Immature natural killer cell (primary cell): Measurements from ENCODE around the gene CACNA2D3. TPM values are rescaled to one million over a fixed set of nuclear protein-coding genes. Genes with fewer than 3 reads are reported as not detected.
"Not testable (repeated sequence)": the region's sequence is repeated elsewhere in the genome, so short reads cannot be mapped to it uniquely, and the experiment has no call there.

Experiments used
- DNase-seq, 3 donors: peaks; one replicate each; pipeline ENCODE4 v3.0.0; 2022; ENCODE audit warnings: mixed read lengths in 1 of 3
- H3K27ac Mint-ChIP-seq, 6 donors: one replicate each; pipeline ENCODE4 v1.8.0; 2020; ENCODE audit warnings: mixed read lengths in 6 of 6, mild to moderate bottlenecking in 5 of 6, inconsistent platforms in 4 of 6, moderate library complexity in 3 of 6
- H3K27me3 Mint-ChIP-seq, 3 donors: one replicate each; pipeline ENCODE4 v1.8.0; 2020 to 2021; ENCODE audit warnings: low read depth in 3 of 3, mild to moderate bottlenecking in 3 of 3, mixed read lengths in 3 of 3, moderate library complexity in 3 of 3, inconsistent platforms in 1 of 3
- H3K36me3 Mint-ChIP-seq, 3 donors: one replicate each; pipeline ENCODE4 v1.8.0; 2020; ENCODE audit warnings: mixed read lengths in 3 of 3, inconsistent platforms in 2 of 3, mild to moderate bottlenecking in 2 of 3
- H3K4me1 Mint-ChIP-seq, 2 donors: one replicate each; pipeline ENCODE4 v1.8.0; 2020; ENCODE audit warnings: inconsistent platforms in 2 of 2, mild to moderate bottlenecking in 2 of 2, mixed read lengths in 2 of 2, moderate library complexity in 1 of 2
- H3K4me3 Mint-ChIP-seq, 5 donors: one replicate each; pipeline ENCODE4 v1.8.0; 2020; ENCODE audit warnings: mild to moderate bottlenecking in 5 of 5, mixed read lengths in 5 of 5, inconsistent platforms in 3 of 5, moderate library complexity in 3 of 5
- H3K9me3 Mint-ChIP-seq, 6 donors: one replicate each; pipeline ENCODE4 v1.8.0; 2020; ENCODE audit warnings: mild to moderate bottlenecking in 6 of 6, mixed read lengths in 6 of 6, inconsistent platforms in 4 of 6, moderate library complexity in 3 of 6
- polyA plus RNA-seq, 3 donors: library from polyadenylated mRNA; unstranded; fragments of 300-500 nt; fragmentation: Illumina TruSeq; gene quantifications; one replicate each; pipeline ENCODE4 v1.2.3, GENCODE V29; 2021

The CACNA2D3 gene
- polyA plus RNA-seq, 3 donors from 2014 or later, result 0.39 to 4.6 (median 0.77) TPM

DNA sequence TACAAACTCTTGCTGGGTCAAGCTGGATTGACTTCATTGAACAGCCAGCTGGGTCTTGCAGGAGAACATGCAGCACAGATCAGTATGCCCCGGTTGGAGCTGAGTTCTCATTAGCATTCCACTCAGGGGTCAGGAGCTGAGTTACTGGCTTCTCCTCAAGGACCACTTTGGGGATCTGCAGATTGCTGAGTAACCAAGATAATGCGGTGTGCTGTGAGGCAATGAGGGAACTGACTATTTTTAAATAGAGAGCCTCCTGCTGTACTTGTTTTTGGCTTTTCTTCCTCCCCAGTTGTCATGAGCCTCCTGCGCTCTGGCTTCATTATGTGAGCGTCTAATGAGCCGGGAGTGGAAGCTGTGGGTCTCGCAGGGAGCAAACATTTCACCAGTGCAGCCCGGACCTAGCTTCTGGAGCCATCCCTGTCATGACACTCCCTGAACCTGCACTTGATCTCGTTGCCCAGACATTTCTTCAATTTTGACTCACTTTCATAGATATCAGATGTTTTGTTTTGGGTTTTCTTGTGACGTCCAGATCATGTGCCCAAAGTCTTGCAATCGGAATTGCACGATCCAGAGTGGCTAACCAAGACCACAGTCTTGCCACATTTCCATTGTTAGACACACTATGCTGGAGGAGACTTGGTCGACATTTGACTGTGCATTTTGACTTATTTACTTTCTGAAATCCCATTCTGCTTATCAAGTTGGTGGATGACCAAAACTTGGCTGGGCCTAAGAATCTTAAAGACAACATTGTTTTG is 478.3 kb downstream of the CACNA2D3 start:
- Mint-ChIP-seq H3K36me3 (no peaks in the 10 kb centered on the region), H3K27me3 (peaks cover 0 to 2% (median 0%) of the 10 kb centered on the region in 3 donors), H3K9me3 (peaks cover 0 to 13% (median 0%) of the 10 kb centered on the region in 6 donors), H3K4me1 (no peaks in the 10 kb centered on the region), H3K4me3 (no peak overlapping the region), H3K27ac (no peak overlapping the region)
- DNase-seq, result no peak

DNA sequence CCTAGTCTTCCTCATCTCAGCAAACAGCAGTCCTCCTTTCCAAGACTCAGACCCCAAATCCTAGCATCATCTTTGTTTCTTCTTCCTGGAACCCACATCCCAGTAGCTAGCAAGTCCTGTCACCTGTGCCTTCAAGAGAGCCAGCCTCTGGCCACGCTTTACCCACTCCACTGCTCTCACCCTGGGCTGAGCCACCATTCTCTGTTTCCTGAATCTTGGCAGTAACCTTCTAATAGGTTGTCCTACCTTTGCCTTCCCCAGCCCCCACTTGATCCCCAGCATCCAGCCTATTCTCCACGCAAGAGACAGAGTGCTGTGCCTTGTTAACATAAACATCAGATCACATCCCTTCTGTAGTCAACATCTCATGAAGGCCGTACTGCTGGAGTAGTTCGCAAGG is 482.1 kb downstream of the CACNA2D3 start:
- peaks cover 0 to 1% (median 0%) of the 10 kb centered on the region in 3 donors for H3K27me3 Mint-ChIP-seq
- no peak for DNase-seq
- no peak overlapping the region for H3K4me3 Mint-ChIP-seq
- H3K4me1 Mint-ChIP-seq, result no peaks in the 10 kb centered on the region
- no peak overlapping the region for H3K27ac Mint-ChIP-seq
- peaks cover 0 to 14% (median 6%) of the 10 kb centered on the region in 6 donors for H3K9me3 Mint-ChIP-seq
- peaks cover 0 to 2% (median 0%) of the 10 kb centered on the region in 3 donors for H3K36me3 Mint-ChIP-seq

DNA sequence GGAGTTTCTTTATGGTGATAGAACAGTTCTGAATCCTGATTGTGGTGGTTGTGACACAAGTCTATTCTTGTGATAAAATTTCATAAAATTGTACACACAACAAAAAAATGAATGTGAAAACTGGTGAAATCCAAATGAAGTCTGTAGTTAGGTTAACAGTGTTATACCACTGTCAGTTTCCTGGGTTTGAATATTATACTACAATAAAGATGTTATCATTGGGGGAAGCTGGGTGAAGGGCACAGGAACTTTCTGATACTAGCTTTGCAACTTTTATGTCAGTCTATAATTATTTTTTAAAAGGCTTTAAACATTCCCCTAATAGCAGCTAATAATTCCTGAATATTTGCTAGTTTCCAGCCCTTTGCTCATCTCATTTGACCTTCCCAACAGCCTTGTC is 485.7 kb downstream of the CACNA2D3 start:
- DNase-seq, result no peak
- no peak overlapping the region for H3K27ac Mint-ChIP-seq

GRCh38 chr3:54619053-54619452 is 496.7 kb downstream of the CACNA2D3 start:
- Mint-ChIP-seq H3K4me3 (no peak overlapping the region), H3K27ac (no peak overlapping the region), H3K4me1 (no peaks in the 10 kb centered on the region), H3K27me3 (peaks cover 0 to 6% (median 0%) of the 10 kb centered on the region in 3 donors), H3K9me3 (peaks cover 0 to 10% (median 3%) of the 10 kb centered on the region in 6 donors), H3K36me3 (no peaks in the 10 kb centered on the region)
- no peak for DNase-seq

More for the DNA sequence above, 485.7 kb downstream of the CACNA2D3 start:
- H3K4me3 Mint-ChIP-seq, result no peak overlapping the region
- H3K36me3 Mint-ChIP-seq, result peaks cover 0 to 2% (median 0%) of the 10 kb centered on the region in 3 donors
- H3K9me3 Mint-ChIP-seq, result peaks cover 0 to 14% (median 6%) of the 10 kb centered on the region in 6 donors
- H3K4me1 Mint-ChIP-seq, result no peaks in the 10 kb centered on the region
- H3K27me3 Mint-ChIP-seq, result peaks cover 0 to 1% (median 0%) of the 10 kb centered on the region in 3 donors

- Mint-ChIP-seq H3K27me3 (peaks cover 0 to 6% (median 0%) of the 10 kb centered on the region in 3 donors), H3K36me3 (no peaks in the 10 kb centered on the region), H3K4me1 (no peaks in the 10 kb centered on the region), H3K9me3 (peaks cover 0 to 6% (median 5%) of the 10 kb centered on the region in 6 donors), H3K4me3 (no peak overlapping the region), H3K27ac (no peak overlapping the region)
- DNase-seq, result no peak
These were observed 497.2 kb downstream of the CACNA2D3 start for GRCh38 chr3:54619531-54619930.

DNA sequence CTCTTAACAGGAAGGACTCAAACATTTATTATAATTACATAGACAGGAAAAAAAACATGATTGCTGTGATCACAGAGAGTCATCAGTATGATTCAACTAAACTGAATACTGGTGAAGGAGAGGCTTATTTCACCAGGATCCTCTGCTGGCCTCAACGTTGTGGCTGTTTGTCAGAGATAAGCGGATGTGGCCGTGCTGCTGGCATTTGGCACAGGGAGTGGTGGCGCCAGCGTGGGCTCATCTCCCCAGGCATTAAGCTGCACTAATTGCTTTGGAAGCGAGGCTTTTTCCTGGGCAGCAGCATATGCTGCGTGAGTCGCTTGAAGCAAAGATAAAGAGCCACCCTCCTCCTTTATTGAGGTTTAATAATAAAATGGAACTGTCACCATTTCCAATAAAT is 498.8 kb downstream of the CACNA2D3 start:
- Mint-ChIP-seq H3K27ac (no peak overlapping the region), H3K4me1 (no peaks in the 10 kb centered on the region)

DNA sequence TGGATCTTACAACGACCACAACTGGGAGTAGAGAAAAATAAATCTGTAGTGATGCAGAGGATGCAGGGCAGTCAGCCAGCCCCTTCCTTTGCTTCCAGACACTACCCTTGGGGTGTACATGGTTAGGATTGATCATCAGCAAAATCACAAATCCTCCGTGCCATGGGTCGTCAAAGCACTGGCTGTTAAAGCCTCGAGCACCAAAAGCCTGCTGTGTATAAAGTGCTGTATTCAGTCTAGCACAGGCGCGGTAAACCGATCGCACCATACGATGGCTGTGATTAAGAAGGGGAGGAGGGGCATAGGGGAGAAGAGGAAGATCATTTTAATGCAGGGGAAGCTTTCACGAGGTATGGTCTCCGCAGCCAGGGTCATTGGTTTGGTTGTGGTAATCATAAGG is 500.3 kb downstream of the CACNA2D3 start:
- no peaks in the 10 kb centered on the region for H3K36me3 Mint-ChIP-seq
- H3K27me3 Mint-ChIP-seq, result peaks cover 0 to 4% (median 2%) of the 10 kb centered on the region in 3 donors
- H3K4me3 Mint-ChIP-seq, result no peak overlapping the region
- DNase-seq, result no peak
- H3K4me1 Mint-ChIP-seq, result no peaks in the 10 kb centered on the region
- H3K27ac Mint-ChIP-seq, result no peak overlapping the region
- peaks cover 0 to 12% (median 3%) of the 10 kb centered on the region in 6 donors for H3K9me3 Mint-ChIP-seq

More for the DNA sequence above, 498.8 kb downstream of the CACNA2D3 start:
- Mint-ChIP-seq H3K27me3 (peaks cover 0 to 6% (median 0%) of the 10 kb centered on the region in 3 donors), H3K9me3 (peaks cover 0 to 12% (median 2%) of the 10 kb centered on the region in 6 donors), H3K36me3 (no peaks in the 10 kb centered on the region), H3K4me3 (no peak overlapping the region)
- no peak for DNase-seq

DNA sequence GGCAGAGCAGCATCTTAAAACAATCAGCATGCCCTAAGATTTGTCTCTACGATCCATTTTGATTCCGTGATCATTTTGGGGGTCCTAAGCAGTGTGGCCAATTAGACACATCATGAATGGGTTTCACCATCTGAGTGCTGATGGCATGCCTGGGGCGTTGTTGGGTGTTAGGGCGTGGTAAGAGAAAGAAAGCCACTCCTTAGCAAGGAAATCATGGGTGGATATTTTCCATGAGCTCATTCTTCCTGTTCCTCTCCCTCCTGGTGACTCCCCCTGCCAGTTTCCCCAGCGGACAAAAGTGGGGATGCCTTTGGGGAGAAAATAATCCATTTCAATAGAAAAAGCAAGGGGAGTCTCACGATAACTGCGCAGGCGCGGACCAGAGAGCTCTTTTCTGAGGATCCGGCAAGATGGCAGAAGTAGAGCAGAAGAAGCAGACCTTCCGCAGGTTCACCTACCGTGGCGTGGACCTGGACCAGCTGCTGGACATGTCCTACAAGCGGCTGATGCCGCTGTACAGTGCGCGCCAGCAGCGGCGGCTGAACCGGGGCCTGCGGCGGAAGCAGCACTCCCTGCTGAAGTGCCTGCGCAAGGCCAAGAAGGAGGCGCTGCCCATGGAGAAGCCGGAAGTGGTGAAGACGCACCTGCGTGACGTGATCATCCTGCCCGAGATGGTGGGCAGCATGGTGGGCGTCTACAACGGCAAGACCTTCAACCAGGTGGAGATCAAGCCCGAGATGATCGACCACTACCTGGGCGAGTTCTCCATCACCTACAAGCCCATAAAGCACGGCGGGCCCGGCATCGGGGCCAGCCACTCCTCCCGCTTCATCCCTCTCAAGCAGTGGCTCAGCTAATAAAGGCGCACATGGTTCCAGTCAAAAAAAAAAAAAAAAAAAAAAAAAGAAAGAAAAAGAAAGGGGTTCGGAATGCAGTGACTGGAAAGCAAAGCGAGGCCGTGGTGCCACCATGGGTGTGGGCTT is 503.7 kb downstream of the CACNA2D3 start:
- no peak for DNase-seq
- Mint-ChIP-seq H3K36me3 (no peaks in the 10 kb centered on the region), H3K27me3 (peaks cover 0 to 4% (median 2%) of the 10 kb centered on the region in 3 donors), H3K9me3 (peaks cover 0 to 17% (median 6%) of the 10 kb centered on the region in 6 donors), H3K27ac (no peak overlapping the region), H3K4me3 (no peak overlapping the region), H3K4me1 (no peaks in the 10 kb centered on the region)

DNA sequence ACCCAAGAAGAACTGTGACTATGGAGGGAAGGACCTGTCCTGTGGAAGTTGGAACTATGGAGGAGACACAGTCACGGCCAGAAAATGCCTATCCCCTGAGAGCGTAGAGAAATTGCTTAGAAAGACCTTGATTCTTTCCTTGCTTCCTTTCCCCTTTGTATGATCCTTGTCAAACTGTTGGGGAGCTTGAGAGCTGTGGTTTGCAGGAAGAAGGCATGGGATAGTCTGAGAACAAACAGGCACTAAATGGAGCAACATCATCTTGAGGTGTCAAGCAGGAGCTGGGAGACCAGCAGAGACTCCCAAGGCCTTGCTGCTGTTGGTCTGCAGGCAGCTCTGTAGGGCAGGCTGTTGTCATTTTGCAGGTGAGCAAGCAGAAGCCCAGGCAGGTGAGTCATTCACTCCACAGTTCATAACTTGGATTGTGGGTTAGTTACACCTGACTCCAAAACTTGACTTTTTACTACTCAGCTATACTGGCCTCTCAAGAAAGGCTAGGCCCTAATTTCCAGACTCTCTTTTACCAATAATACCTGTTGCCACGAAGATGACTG is 506.6 kb downstream of the CACNA2D3 start:
- Mint-ChIP-seq H3K27ac (no peak overlapping the region), H3K4me1 (no peaks in the 10 kb centered on the region), H3K27me3 (peaks cover 0 to 2% (median 1%) of the 10 kb centered on the region in 3 donors), H3K4me3 (no peak overlapping the region), H3K9me3 (peaks cover 0 to 17% (median 5%) of the 10 kb centered on the region in 6 donors), H3K36me3 (no peaks in the 10 kb centered on the region)
- no peak for DNase-seq

DNA sequence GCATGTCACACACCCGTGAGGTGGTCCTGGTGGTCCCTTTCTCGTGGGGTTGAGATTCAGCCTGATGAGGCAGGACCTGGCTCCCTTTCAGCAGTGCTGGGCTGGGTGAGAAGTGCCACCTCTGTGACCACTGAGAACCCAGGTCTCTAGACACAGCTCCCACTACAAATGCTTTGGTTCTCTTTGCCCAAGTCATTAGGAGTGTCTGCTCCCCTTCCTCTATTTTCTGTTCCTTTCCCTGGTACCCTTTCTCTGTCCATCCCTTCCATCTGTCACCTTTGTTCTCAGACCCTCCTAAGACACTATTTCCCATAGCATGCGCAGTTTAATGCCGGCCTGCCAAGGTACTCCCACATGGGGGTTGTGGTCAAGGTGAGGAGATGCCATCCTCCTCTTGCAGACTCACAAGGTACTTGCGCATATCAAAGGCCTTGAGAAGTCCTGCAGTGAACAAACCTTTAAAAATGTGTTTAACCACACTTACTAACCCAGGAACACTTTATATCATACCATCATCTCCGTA is 507.8 kb downstream of the CACNA2D3 start:
- Mint-ChIP-seq H3K27me3 (peaks cover 0 to 2% (median 0%) of the 10 kb centered on the region in 3 donors), H3K36me3 (no peaks in the 10 kb centered on the region), H3K4me3 (no peak overlapping the region), H3K9me3 (peaks cover 0 to 17% (median 2%) of the 10 kb centered on the region in 6 donors), H3K4me1 (no peaks in the 10 kb centered on the region), H3K27ac (no peak overlapping the region)
- DNase-seq, result no peak

- not testable (repeated sequence) for H3K36me3 Mint-ChIP-seq, DNase-seq, H3K27me3 Mint-ChIP-seq, H3K27ac Mint-ChIP-seq, H3K4me1 Mint-ChIP-seq, H3K4me3 Mint-ChIP-seq
- peaks cover 0 to 17% (median 0%) of the 10 kb centered on the region in 6 donors for H3K9me3 Mint-ChIP-seq
These were observed 508.6 kb downstream of the CACNA2D3 start for GRCh38 chr3:54631001-54631400.

DNA sequence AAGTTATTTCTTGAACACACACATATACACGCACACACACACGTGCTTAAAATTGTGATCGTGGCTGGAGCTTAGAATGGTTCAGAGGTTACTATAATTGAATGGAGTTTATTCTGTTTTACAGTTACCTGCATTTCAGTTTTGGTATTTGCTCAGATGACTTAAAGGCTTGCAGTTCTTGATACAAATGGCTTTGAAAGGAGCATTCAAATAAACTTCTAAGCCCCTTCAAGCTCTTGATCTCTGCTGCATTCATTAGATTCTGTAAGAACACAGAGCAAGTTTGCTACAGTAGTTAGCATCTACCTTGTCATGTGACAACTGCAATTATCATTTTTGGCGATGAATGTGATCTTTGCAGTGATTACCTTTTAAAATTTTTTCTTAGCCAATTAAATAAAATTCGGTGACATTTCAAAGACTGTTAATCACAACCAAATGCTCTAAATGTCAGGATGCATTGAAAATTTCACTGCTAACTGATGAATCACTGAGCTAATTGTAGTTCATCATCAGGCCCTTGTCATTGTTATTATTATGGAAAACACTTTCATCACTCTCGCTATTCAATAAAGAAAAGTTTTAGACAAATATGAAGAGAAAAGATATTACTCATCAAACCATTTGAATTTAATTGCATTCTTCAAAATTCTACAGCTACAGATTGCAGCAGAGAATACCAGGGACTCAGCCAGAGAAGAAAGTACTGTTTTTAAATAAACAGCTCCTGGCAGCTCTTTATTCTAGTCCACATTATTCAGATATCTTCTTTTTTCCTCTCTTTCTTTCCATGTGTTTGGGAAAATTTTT is 509.4 kb downstream of the CACNA2D3 start:
- Mint-ChIP-seq H3K36me3 (no peaks in the 10 kb centered on the region), H3K27ac (no peak overlapping the region), H3K4me3 (no peak overlapping the region), H3K27me3 (peaks cover 0 to 2% (median 0%) of the 10 kb centered on the region in 3 donors), H3K4me1 (no peaks in the 10 kb centered on the region), H3K9me3 (peaks cover 0 to 17% (median 0%) of the 10 kb centered on the region in 6 donors)
- no peak for DNase-seq

GRCh38 chr3:54632326-54632665 is 509.9 kb downstream of the CACNA2D3 start:
- Mint-ChIP-seq H3K27ac (no peak overlapping the region), H3K27me3 (no peaks in the 10 kb centered on the region), H3K4me1 (no peaks in the 10 kb centered on the region), H3K9me3 (peaks cover 0 to 12% (median 0%) of the 10 kb centered on the region in 6 donors), H3K4me3 (no peak overlapping the region), H3K36me3 (no peaks in the 10 kb centered on the region)
- no peak for DNase-seq
